DOHH2 (cell line): ENCODE data around the gene SFTPA2.

ENCODE experiments used
- CTCF ChIP-seq: fragments of 200-600 bp; sonication (generic); IDR thresholded peaks from one replicate; pipeline ENCODE4 v1.5.1; 2014; ENCODE audit warnings: antibody characterized with exemption, mild to moderate bottlenecking, low read depth, low read length; ENCODE audit not compliant: poor library complexity, severe bottlenecking
- EZH2phosphoT487 ChIP-seq: fragments of 200-600 bp; sonication (generic); IDR thresholded peaks from 2 replicates; pipeline ENCODE4 v1.6.1; 2017; ENCODE audit warnings: borderline replicate concordance, mild to moderate bottlenecking, antibody characterized with exemption, low read length, moderate library complexity, mixed read lengths

GRCh38 chr10:79582096-79582495, 21.9 kb upstream of the SFTPA2 start:
- TF ChIP-seq CTCF (no peak), EZH2phosphoT487 (no peak)
